Osteoblast (primary cell): ENCODE measurements around the gene LIN28B. TPM values are rescaled to one million over a fixed set of nuclear protein-coding genes. Genes with fewer than 3 reads are reported as not detected.

Experiments
- DNase-seq: peaks from one replicate; pipeline ENCODE4 v3.0.0; 2011; ENCODE audit warnings: low spot score, mixed read lengths; ENCODE audit not compliant: insufficient read length; ENCODE audit errors: missing footprints
- H2AFZ ChIP-seq: 2 replicates; pipeline ENCODE4 v1.6.0; 2011; ENCODE audit warnings: mild to moderate bottlenecking, low read length
- H3K27ac ChIP-seq: 2 replicates; pipeline ENCODE4 v1.5.1; 2011; ENCODE audit warnings: mild to moderate bottlenecking, low read depth, low read length, moderate library complexity
- H3K27me3 ChIP-seq: 2 replicates; pipeline ENCODE4 v1.6.0; 2012; ENCODE audit warnings: mild to moderate bottlenecking, control low read depth, inconsistent platforms, low read length, moderate library complexity; ENCODE audit not compliant: insufficient read depth
- H3K36me3 ChIP-seq: 2 replicates; pipeline ENCODE4 v1.5.1; 2011; ENCODE audit warnings: mild to moderate bottlenecking, low read length, control low read depth, moderate library complexity; ENCODE audit not compliant: insufficient read depth
- H3K4me1 ChIP-seq: 2 replicates; pipeline ENCODE4 v1.5.1; 2011; ENCODE audit warnings: mild to moderate bottlenecking, low read length, control low read depth, moderate library complexity; ENCODE audit not compliant: insufficient read depth
- H3K4me2 ChIP-seq: 2 replicates; pipeline ENCODE4 v1.6.0; 2011; ENCODE audit warnings: mild to moderate bottlenecking, low read length; ENCODE audit not compliant: insufficient read depth
- H3K4me3 ChIP-seq: fragments of 200-600 bp; sonication (generic); 3 replicates; pipeline ENCODE4 v1.5.1; 2012; ENCODE audit warnings: mild to moderate bottlenecking, low read length, inconsistent platforms; ENCODE audit not compliant: insufficient read depth
- H3K79me2 ChIP-seq: 2 replicates; pipeline ENCODE4 v1.6.0; 2012; ENCODE audit warnings: mild to moderate bottlenecking, low read length, control low read depth, inconsistent platforms; ENCODE audit not compliant: insufficient read depth
- H3K9me3 ChIP-seq: 2 replicates; pipeline ENCODE4 v1.5.1; 2011; ENCODE audit warnings: low read depth, low read length, control low read depth
- H4K20me1 ChIP-seq: 2 replicates; pipeline ENCODE4 v1.6.0; 2012; ENCODE audit warnings: mild to moderate bottlenecking, low read length, control low read depth; ENCODE audit not compliant: insufficient read depth
- total RNA-seq: library from RNA; depleted of rRNA; stranded (reverse); fragments of >200 nt; gene quantifications from 2 replicates; pipeline ENCODE4 v1.2.3, GENCODE V29; 2012
- TF ChIP-seq, protein P1 (sequence below): IDR thresholded peaks from 2 replicates; pipeline ENCODE4 v1.5.1; 2011; ENCODE audit warnings: mild to moderate bottlenecking, low read depth, low read length, moderate library complexity; ENCODE audit errors: extremely low read depth

The LIN28B gene
- total RNA-seq, 1 donor: not detected

DNA sequence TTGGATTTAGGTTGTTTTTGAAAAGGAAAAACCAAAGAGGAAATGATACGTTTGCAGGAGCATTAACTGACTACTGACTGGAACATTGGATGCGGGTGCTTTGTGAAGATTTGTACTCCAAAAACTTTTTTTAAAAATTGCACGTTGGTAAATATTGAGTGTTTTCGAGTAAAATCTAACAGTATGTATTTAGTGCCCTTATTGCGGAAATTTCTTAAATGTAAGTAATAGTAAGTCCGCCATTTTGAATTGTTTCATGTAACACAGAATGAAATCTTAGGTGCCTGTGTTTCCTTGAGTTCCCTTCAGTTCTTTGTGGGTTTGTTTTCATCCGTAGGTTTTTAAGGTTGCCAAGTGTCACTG is 15.2 kb upstream of the LIN28B start:
- Histone ChIP-seq H3K27ac (no peak overlapping the region), H4K20me1 (no peaks in the 10 kb centered on the region), H3K4me3 (peak overlapping the region; percentile 48), H3K4me2 (peak overlapping the region; percentile 67), H3K4me1 (no peaks in the 10 kb centered on the region), H3K27me3 (peaks cover 42% of the 10 kb centered on the region), H3K36me3 (no peaks in the 10 kb centered on the region), H3K9me3 (no peaks in the 10 kb centered on the region), H2AFZ (no peak overlapping the region), H3K79me2 (no peaks in the 10 kb centered on the region)
- no peak for DNase-seq
- TF ChIP-seq, protein P1, sequence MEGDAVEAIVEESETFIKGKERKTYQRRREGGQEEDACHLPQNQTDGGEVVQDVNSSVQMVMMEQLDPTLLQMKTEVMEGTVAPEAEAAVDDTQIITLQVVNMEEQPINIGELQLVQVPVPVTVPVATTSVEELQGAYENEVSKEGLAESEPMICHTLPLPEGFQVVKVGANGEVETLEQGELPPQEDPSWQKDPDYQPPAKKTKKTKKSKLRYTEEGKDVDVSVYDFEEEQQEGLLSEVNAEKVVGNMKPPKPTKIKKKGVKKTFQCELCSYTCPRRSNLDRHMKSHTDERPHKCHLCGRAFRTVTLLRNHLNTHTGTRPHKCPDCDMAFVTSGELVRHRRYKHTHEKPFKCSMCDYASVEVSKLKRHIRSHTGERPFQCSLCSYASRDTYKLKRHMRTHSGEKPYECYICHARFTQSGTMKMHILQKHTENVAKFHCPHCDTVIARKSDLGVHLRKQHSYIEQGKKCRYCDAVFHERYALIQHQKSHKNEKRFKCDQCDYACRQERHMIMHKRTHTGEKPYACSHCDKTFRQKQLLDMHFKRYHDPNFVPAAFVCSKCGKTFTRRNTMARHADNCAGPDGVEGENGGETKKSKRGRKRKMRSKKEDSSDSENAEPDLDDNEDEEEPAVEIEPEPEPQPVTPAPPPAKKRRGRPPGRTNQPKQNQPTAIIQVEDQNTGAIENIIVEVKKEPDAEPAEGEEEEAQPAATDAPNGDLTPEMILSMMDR: no peak

DNA sequence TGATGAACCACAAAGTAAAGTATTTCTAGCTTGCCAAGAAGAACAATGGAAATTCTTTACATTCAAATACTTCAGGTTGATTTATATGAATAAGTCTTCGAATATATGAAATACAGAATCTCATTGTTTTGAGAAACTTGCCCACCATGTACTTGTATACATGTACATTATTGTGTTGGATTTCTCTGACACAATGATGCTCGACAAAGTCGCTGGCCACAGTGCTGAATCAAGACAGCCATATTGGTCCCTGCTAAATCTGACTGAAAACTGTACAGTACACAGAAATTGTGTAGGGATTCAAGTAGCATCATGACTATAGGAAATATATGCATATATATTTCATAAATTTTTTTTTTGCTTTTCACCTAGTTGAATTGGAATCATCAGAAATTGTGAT is 13.1 kb upstream of the LIN28B start:
- TF ChIP-seq, protein P1: no peak

DNA sequence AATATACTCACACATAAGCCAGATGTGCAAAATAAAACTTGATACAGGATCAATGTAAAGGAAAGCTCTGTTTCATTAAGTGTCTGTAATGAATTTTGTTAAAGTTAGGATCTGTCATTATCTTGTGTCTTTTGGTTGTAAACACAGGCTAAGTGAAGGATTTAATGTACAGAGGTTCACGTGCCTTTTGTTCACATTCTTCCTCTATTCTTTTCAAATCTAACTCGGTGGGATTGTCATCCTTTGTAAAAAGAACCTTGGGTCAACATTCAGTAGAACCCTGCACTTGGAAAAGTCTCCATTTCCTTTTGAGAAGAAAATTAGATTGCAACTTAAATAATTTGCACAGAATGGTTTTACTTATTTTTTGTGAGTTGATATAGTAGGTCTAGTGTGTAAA is 7.7 kb upstream of the LIN28B start:
- no peak for DNase-seq
- H3K9me3 ChIP-seq: no peaks in the 10 kb centered on the region
- H4K20me1 ChIP-seq: no peaks in the 10 kb centered on the region
- no peak overlapping the region for H2AFZ ChIP-seq
- no peaks in the 10 kb centered on the region for H3K79me2 ChIP-seq
- peaks cover 36% of the 10 kb centered on the region for H3K27me3 ChIP-seq
- no peak overlapping the region for H3K27ac ChIP-seq
- TF ChIP-seq, protein P1: no peak
- H3K4me2 ChIP-seq: no peak overlapping the region
- no peak overlapping the region for H3K4me3 ChIP-seq
- H3K4me1 ChIP-seq: no peaks in the 10 kb centered on the region
- H3K36me3 ChIP-seq: no peaks in the 10 kb centered on the region

More for the DNA sequence above, 13.1 kb upstream of the LIN28B start:
- Histone ChIP-seq H3K27me3 (peaks cover 34% of the 10 kb centered on the region), H3K4me1 (no peaks in the 10 kb centered on the region), H3K9me3 (no peaks in the 10 kb centered on the region), H3K36me3 (no peaks in the 10 kb centered on the region), H3K4me3 (no peak overlapping the region), H3K4me2 (no peak overlapping the region), H3K79me2 (no peaks in the 10 kb centered on the region), H4K20me1 (no peaks in the 10 kb centered on the region), H3K27ac (no peak overlapping the region), H2AFZ (no peak overlapping the region)
- no peak for DNase-seq

DNA sequence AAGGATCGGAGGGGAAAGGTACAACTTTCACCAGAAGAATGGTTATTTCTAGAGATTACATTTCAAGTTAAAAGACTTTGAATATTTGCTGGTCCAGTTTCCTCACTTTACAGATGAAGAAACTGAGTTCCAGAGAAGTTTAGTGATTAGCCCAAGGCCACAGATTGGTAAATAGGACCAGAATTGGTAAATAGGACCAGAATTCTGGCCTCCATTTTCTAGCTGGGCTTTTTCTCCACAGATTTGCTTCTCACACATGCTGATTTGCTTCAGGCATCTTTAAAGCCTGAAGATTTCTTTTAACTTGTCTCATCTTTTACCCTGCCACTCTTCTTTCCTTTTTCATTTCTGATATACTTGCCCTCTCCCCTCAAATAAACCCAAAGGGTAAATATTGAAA is 5.2 kb upstream of the LIN28B start:
- no peaks in the 10 kb centered on the region for H3K79me2 ChIP-seq
- H3K4me3 ChIP-seq: no peak overlapping the region
- TF ChIP-seq, protein P1: no peak
- H3K9me3 ChIP-seq: no peaks in the 10 kb centered on the region
- no peak overlapping the region for H2AFZ ChIP-seq
- H3K27me3 ChIP-seq: peaks cover 61% of the 10 kb centered on the region
- H3K36me3 ChIP-seq: no peaks in the 10 kb centered on the region
- no peaks in the 10 kb centered on the region for H3K4me1 ChIP-seq
- H4K20me1 ChIP-seq: no peaks in the 10 kb centered on the region
- no peak overlapping the region for H3K4me2 ChIP-seq
- no peak for DNase-seq
- H3K27ac ChIP-seq: no peak overlapping the region
